IPS DF 4.7 (cell line): Measurements from ENCODE around the gene HEATR3.

Source experiments
- DNase-seq: peaks from one replicate; pipeline ENCODE4 v3.0.0-alpha.2; 2013; ENCODE audit warnings: low spot score; ENCODE audit errors: extremely low read depth

The HEATR3 gene

DNA sequence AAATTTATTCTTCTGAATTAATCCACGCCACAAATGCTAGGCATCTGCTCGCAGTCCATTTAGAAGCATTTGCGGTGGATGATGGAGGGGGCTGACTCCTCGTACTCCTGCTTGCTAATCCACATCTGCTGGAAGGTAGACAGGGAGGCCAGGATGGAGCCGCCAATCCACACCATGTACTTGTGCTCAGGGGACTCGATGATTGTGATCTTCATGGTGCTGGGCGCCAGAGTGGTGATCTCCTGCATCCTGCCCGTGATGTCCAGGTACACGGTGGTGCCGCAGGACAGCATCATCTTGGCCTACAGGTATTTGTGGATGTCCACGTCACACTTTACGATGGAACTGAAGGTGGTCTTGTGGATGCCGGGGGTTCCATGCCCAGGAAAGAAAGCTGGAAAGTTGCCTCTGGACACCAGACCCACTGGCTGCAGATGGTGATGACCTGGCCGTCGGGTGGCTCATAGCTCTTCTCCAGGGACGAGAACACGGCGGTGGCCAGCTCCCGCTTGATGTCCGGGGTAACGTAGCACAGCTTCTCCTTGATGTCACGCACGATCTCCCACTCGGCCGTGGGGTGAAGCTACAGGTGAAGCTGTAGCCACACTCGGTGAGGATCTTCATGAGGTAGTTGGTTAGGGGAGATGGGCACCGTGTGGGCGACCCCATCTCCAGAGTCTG, 7.5 kb upstream of the HEATR3 start:
- DNase-seq, result no peak

DNA sequence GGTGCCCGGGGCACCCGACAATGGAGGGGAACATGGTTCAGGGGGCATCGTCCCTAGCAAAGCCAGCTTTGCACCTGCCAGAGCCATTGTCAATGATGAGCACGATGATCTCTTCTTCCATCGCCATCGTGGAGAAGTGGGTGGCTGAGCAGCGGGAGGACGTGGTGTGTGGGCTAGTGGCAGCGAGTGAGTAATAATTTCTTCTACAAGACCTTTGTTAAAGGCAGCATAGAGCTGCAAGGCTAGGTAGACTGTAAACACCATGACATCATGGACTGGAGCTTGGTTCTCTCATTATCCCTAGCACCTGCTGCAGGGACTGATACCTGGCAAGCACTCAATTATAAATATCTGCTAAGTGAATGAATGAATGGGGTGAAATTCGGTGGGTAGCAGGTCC, 6.7 kb upstream of the HEATR3 start:
- no peak for DNase-seq

DNA sequence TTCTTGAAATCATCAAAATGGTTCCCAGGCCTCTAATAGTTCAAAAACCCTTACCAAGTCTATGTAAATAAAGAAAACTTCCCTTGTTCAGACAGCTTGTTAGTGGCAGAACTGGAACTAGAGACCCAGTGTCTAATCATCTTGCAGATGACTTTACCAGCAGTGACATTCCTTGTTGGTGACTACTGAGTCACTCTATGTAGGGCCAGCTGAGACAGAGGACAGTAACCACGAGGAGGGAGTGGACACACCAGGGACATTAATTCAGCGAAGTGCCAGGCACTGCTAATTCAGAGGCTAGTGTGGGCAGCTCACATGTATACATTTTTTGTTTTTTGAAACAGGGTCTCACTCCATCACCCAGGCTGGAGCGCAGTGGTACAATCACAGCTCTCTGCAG, 6.1 kb upstream of the HEATR3 start:
- no peak for DNase-seq

DNA sequence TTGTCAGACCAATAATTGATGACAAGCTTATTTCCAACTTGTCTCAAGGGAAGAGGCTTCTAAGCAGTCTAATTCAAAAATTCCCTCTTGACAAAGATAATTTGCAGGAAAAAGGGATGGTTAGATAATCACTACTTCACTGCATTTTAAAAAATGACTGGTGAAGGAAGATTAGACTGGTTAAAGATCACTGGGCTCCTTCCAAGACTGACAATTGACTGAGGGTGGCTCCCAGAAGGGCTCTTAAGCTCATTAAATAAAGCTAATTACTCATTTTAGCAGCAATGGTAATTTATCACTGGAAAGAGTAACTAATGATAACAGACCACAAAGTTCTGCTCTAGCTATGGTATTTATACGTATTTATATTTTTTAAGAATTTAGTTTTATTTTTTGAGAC, 4.4 kb upstream of the HEATR3 start:
- DNase-seq, result no peak

DNA sequence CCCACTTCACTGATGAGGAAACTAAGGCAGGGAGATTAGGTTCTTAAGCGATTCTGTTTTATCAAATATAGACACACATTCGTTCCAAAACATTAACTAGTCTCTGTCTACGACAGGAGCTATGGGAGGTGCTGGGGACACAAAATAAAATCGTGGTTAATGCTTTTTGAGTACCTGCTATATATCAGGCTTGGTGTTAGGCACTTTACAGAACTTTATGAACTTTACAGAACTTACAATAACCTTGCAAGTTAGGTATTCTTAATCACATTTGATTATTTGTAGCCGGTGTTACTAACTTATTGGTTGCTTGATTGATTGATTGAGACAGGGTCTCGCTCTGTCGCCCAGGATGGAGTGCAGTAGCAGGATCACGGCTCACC, 538 bp upstream of the HEATR3 start:
- no peak for DNase-seq

DNA sequence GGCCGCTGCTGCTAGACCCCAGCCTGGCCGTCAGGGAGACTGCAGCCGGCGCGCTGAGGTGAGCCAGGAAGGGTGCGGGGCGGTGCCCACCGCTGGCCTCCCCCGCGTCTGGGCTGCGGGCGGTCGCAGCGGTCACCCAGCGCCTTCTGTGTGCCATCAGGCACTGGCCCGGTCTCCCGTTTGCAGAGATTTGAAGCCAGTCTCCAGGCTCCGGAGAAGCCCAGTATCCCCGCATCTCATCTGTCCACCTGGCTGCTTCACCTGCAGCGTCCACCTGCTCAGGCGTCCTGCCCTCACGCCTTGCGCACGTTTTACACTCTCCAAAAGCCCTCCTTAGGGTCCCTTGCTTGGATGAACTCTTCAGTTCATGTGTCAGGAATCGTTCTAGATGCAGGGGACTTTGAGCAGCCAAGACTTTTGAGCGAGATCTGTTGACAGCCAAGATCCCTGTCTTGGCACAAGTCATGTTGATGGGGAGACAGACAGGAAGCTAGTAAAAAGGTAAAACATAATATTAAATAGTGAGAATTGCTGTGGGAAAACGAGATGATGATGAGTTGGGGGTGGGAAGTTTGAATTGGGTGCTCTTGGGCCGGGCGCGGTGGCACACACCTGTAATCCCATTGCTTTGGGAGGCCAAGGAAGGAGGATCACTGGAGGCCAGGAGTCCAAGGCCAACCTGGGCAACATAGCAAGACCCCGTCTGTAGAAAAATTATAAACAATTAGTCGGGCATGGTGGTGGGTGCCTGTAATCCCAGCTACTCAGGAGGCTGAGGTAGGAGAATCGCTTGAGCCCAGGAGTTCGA, 916 bp downstream of the HEATR3 start:
- DNase-seq, result no peak

DNA sequence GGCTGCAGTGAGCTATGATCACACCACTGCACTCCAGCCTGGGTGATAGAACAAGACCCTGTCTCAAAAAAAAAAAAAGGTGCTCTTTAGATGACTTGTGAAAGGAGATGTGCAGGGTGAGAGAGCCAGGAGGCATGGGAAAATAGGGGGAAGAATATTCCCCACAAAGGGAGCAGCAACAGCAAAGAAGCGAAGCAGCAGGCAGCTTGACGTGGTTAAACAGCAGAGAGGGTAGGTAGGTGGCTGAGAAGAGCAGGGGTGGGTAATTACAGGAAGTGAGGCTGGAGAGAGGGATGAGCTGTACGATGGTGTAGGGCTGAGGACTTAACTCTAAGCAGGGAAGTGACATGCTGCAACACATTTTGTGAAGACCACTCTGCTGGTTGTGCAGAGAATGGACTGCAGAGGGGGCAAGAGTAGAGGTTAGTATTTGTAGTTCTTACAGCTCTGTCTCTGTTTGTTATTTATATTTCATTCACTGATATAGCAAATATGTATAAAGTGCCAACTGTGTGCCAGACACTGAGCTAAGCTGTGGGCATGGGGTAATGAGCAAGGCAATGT, 1.6 kb downstream of the HEATR3 start:
- no peak for DNase-seq

DNA sequence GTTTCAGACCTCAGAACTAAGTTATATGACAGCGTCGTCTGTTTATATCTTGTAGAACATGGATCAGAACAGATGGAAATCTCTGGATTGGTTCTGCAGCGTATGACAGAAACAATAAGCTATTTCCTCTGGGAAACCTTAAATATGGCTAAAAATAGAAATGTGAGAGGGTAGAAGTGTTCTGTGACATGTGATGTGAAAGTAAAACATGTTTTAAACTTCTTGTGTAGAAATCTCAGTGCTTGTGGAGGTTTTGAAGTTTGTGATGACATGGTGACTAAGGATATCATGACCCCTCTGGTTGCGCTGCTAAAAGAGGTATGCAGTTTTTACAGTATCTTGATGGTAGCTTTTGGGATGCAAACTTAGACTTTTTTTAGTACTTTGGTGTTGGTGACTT, 2.8 kb downstream of the HEATR3 start:
- no peak for DNase-seq

DNA sequence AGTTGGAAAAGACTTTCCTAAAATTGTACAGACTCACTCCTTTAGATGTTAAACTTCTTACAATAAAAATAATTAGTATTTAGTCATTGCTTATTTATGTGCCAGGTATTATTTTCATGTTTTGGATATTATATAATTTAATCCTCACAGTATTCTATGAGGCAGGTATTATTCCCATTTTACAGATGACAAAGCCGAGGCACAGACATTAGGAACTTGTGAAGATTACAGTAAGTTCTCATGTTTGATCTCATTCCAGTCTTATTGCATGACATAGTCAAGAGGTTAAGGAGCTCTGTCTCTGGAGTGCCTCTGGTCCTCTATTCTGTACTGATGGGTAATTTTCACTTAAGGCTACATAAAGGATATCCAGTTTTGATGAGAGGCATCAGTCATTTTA, 3.3 kb downstream of the HEATR3 start:
- no peak for DNase-seq

DNA sequence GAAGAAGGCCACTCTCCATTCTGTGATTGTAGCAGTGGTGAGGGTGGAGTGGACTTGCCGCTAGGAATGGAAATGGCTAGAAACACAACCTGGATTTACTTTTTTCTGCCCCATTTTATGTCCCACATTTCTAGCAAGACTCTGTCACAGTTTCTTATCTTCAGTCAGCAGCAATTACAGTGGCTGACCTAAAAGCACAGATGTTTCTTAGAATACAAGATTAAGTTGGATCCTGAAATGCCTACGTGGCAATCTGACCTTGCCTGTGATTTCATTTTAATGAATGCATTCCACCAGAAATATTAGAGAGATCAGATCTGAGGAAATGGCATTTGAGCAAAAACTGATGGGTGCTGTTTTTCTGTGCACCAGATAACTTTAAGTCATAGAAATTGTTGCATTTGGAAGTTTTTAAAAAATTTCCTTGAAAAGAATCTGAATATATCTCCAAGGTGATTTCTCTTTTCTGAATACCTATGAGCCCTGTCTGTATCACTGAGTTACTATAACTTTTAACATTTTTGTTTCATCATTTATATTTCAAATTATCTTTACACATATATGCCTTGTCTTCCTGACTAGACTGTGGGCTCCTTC, 5.4 kb downstream of the HEATR3 start:
- DNase-seq, result no peak

DNA sequence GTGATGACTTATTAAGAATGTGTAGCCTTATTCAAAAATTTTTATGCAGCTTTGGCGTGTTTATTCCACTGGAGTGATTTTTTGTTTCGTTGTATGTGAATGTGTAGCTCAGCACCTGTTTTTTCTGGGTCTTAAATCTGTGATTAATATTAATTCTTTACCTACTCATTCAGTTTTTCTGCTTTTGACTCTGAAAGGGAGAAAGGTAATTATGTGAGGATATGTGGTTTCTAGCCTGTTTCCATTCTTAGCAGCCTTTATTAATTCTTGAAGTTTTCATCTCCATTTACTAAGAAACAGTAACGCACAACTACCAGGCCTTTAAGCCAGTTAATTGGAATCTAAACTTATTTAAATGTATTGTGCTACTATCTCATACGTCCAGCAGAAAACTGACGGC, 7.0 kb downstream of the HEATR3 start:
- no peak for DNase-seq

DNA sequence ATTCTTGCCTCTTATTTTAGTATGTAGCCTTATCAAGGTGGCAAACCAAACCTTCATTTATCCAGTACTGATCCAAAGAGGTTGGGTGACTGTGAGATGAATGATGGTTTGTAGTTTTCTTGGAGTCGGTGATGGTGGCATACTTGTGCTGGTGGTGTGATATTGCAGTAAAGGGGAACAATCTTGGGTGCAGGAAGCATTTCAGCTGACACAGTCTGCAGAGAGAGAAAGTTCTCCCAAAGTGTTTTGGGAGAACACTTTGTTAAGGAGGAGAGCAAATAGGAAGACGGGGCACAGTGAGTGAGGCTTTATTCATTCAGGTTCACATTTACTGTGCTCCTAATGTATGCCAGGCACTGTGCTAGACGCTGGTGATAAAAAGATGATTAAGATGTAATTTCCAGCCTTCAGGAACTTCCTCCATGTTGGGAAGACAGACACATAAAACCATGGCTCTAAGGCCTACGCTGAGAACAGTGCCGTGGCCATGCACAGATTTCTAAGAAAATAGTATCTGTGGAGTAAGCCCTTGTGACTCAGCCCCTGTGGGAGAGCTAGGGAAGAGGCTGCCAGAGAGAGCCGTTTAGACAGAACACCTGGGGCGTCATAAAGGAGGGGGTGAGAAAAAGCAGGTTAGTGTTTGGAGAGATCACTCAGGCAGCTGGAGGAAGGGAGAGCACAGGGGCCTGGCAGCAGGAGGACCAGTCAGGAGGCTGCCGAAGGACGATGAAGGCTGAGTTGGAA, 13.8 kb downstream of the HEATR3 start:
- DNase-seq, result no peak

DNA sequence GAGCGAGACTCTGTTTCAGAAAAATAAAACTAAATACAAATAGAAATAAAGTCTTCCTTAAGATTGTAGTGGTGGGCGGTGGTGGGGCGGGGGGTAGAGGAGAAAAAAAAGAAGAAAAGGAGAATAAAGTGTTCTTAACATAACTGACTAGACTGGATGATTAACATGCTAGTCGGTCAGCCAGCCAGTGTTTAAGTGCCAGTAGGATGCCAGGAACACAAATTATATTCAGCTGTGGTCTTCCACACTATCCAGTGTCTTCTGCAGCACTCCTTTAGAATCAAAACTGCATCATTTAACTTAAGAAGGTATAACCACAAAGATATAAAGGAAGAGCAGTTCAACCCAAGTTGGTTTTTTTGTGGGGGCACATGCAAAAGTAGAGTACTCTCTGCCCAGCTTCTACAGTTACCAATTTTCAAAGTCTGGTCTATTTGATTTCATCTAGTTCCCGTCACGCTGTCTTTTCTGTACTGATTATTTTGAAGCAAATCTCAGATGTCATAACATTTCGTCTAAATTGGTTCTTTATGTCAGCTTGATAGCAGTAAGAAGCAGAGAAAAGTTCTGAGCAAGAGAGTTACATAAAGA, 15.8 kb downstream of the HEATR3 start:
- no peak for DNase-seq

DNA sequence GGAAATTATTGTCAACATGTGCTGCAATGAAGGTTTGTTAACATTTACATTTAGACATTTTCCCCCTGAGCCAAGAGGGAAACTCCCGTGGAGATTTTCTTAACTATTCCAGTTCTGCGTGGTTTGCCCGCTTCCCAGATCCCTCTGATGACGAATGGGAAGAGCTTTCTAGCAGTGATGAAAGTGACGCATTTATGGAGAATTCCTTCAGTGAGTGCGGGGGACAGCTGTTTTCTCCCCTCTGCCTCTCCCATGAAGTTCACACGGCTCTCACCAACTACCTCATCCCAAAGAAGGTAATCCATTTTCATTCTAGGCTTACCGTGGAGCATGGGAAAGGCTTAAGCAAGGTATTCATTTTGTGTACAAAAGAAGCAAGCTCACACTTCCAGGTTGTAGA, 18.2 kb downstream of the HEATR3 start:
- DNase-seq, result no peak

DNA sequence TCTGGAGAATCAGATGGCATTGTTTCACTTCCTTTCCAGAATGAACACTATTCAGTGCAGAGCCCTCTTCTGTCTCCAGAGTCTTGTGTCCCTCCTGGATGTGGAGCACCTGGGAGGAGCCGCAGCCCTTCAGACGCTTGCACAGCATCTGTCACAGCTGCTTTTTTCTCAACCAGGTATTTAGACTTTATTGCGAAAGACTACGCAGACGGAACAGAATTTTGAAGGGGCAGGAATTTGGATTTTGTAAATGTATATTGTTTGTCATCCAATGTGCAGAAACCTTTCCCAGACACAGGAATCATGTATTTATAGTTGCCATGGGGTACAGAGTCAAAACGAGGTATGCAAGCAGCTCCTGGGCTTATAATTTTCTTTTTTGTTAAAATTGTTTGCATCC, 20.4 kb downstream of the HEATR3 start:
- no peak for DNase-seq

DNA sequence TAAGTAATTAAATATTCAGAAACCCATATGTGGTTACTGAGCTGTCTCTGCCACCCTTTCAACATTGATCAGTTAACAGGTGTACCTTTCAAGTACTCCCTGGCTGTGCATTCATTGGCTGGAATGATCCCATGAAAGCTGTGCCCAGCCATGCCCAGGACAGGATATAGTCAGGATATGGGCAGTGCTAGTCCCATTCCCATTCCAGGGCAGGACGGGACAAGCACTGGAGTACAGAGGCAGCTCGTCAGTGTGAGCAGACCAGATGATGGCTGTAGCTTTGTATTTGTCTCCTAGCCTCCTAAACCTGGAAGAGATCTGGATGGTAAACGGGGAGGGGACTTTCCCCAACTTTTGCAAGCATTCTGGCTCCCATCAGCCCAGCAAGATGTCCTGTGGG, 22.5 kb downstream of the HEATR3 start:
- DNase-seq, result no peak

DNA sequence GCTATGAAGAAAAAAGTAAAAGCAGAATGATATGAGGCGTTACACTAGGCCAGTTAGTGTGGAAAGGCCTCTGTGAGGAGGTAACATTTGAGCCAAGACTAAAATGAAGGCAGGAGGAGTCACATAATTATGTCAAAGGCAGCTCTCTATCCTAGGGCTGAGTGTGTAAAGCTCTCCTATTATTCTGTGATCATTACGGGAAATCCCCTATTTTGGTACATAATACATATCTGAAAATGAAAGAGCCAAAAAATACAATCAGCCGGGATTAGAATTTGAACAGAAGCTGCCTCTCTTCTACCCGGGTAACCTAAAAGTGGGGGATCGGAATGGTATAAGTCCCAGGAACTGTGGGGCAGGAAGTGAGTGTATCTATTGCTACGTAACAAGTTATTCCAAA, 27.1 kb downstream of the HEATR3 start:
- DNase-seq, result no peak

DNA sequence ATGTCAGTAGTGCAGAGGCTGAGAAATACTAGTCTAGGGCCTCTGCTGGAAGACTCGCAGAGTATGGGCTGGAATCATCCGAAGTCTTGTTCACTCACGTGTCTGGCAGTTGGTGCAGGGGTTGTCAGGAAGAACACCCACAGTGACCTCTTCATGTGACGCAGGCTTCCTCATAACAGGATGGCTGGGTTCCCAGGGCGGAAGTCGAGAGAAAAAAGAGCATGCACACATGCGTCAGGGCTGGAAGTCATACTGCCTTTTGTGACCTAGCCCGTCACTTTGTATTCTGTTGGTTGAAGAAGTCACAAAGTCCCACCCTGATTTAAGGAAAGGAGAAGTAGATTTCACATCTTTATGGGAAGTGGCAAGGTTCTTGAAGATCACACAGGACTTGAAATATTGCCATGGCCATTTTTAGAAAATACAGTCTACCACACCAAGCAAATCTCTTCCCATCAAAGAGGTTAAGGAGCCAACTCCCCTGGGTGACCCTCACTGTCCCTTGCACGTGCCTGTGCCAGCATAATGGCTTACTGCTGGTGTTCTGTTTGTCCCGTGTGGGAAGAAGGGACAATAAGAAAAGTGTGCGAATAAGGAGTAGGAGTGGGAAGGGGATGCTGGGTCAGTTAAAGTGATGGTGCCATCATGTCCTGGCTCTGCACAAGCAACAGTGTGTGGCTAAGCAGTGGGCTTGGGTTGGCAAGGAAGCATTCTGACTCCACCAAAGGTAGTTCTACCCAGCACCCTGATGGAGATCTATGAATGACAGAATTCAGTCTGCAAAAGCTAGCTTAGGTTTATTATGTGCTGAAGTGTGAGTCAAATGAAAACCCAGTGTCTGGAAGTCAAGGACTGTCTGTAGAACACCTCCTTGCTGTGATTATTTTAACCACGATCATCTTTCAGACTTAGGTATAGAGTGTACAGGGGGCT, 28.1 kb downstream of the HEATR3 start:
- DNase-seq, result no peak

DNA sequence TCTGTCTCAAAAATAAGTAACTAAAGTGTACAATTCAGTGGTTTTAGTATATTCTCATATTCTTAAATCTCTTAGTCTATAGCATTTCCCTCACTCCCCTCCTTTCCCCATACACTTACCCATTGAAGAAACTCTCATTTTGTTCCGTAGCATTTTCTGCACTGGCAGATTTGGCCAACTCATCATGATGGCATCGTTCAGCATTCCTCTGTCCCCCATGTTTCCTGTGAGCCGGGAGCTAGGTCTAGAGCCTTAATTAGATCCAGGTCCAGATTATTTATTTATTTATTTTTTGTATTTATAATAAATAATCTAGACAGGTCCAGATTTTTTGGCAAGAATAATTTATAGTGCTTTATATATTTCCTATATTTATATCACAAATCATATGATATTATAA, 31.0 kb downstream of the HEATR3 start:
- no peak for DNase-seq

DNA sequence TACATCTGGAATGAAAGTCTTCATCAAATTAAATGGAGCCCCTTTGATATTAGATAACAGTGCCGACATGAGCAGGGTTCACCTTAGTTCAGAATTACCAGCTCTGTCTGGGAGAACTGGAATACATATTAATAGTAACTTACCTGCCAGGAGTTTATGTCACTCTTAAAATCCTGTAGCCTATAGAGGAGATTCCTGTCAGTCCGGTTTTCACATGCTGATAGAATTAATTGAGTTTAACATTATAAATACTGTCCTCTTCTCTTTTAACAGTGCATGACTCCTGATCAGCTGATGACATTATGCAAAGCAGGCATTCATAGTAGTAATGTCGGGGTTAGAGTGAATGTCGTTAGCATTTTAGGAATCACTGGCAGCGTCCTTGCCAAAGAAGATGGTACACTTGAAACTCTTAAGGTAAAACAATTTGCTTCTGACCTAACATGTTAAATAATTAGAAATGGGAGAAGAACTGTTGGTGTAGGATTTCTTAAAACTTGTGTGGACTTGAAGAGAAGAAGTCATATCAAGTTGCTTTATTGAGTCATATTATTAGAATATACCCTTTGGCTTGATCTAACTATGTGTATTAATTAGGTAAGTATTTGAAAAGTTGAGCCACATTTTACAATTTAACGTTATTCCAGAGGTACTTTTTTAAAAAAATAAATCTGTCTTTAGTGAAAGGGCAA, 34.3 kb downstream of the HEATR3 start:
- DNase-seq, result no peak
